ENCODE data around the gene TAS2R16.
"Not testable (repeated sequence)": the region's sequence is repeated elsewhere in the genome, so short reads cannot be mapped to it uniquely, and the experiment has no call there.

The TAS2R16 gene

DNA sequence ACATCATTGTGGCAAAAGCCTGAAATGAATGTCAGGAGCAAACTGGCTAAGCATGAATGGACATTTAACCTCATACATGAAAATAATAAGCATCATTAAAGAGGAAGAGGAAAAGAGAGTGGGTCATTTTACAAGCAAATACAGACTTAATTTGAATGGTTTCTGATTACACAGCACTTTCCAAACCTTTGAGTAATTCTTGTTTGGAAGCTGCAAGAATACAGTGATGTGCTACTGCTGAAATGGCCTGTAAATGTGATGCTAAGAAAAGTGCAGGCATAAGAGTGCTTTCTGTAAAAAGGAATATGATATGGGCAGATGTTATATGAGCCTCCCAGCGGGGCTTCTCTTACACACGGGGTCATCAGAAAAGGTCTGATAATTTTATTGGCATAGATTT lies 30.2 kb downstream of the TAS2R16 start:
- TF ChIP-seq, protein P1, sequence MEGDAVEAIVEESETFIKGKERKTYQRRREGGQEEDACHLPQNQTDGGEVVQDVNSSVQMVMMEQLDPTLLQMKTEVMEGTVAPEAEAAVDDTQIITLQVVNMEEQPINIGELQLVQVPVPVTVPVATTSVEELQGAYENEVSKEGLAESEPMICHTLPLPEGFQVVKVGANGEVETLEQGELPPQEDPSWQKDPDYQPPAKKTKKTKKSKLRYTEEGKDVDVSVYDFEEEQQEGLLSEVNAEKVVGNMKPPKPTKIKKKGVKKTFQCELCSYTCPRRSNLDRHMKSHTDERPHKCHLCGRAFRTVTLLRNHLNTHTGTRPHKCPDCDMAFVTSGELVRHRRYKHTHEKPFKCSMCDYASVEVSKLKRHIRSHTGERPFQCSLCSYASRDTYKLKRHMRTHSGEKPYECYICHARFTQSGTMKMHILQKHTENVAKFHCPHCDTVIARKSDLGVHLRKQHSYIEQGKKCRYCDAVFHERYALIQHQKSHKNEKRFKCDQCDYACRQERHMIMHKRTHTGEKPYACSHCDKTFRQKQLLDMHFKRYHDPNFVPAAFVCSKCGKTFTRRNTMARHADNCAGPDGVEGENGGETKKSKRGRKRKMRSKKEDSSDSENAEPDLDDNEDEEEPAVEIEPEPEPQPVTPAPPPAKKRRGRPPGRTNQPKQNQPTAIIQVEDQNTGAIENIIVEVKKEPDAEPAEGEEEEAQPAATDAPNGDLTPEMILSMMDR (conservative IDR thresholded peaks at IDR 0.05; ENCODE audit: control insufficient read depth, insufficient read depth, low read depth, low read length) = no peak
- no peak for DNase-seq (ENCODE audit: low read depth)
- H3K4me3 ChIP-seq (ENCODE audit: control insufficient read depth, low read depth, low read length) = no peak overlapping the region

DNA sequence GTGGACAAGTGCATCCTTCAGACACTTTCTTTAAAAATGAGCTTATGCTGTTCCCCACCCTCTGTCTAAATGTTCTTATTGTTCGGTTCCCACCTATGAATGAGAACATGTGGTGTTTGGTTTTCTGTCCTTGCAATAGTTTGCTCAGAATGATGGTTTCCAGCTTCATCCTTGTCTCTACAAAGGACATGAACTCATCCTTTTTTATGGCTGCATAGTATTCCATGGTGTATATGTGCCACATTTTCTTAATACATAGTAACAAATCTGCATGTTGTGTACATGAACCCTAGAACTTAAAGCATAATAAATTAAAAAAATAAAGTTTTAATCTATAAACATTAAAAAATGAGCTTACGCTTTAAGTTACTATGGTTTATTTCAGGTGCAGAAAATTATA lies 41.8 kb downstream of the TAS2R16 start:
- not testable (repeated sequence) for DNase-seq (ENCODE audit: low read depth); H3K4me3 ChIP-seq (ENCODE audit: control insufficient read depth, low read depth, low read length)

GRCh38 chr7:122951006-122951405 lies 44.5 kb downstream of the TAS2R16 start:
- no peak for DNase-seq (ENCODE audit: low read depth)
- H3K4me3 ChIP-seq (ENCODE audit: control insufficient read depth, low read depth, low read length) = no peak overlapping the region
- TF ChIP-seq, protein P1 (conservative IDR thresholded peaks at IDR 0.05; ENCODE audit: control insufficient read depth, insufficient read depth, low read depth, low read length) = no peak

- TF ChIP-seq, protein P1 (conservative IDR thresholded peaks at IDR 0.05; ENCODE audit: control insufficient read depth, insufficient read depth, low read depth, low read length) = no peak
- no peak overlapping the region for H3K4me3 ChIP-seq (ENCODE audit: control insufficient read depth, low read depth, low read length)
- DNase-seq (ENCODE audit: low read depth) = no peak
These were observed 46.3 kb downstream of the TAS2R16 start for GRCh38 chr7:122949186-122949585.
